Activated T-cell treated with anti-CD3 and anti-CD28 coated beads for 24 hours (primary cell): ENCODE data around the gene YWHAG.
"Not testable (repeated sequence)": the region's sequence is repeated elsewhere in the genome, so short reads cannot be mapped to it uniquely, and the experiment has no call there.

Source experiments
- DNase-seq: peaks from one replicate; pipeline ENCODE4 v3.0.0-alpha.2; 2020; ENCODE audit warnings: low read depth

The YWHAG gene

GRCh38 chr7:76318488-76319353 lies 40.1 kb downstream of the YWHAG start:
- DNase-seq, result peak; percentile 50

- peak; percentile 91 for DNase-seq
These were observed 40.9 kb downstream of the YWHAG start for GRCh38 chr7:76317782-76318487.

- no peak for DNase-seq
These were observed 41.6 kb downstream of the YWHAG start for GRCh38 chr7:76316984-76317781.

GRCh38 chr7:76315364-76315763 lies 43.4 kb downstream of the YWHAG start:
- no peak for DNase-seq

GRCh38 chr7:76314740-76315139 lies 44.1 kb downstream of the YWHAG start:
- DNase-seq, result not testable (repeated sequence)

- peak; percentile 93 for DNase-seq
These were observed 44.6 kb downstream of the YWHAG start for GRCh38 chr7:76314042-76314721.

GRCh38 chr7:76311838-76312237 lies 47.0 kb downstream of the YWHAG start:
- DNase-seq, result not testable (repeated sequence)

- DNase-seq, result no peak
These were observed 48.5 kb downstream of the YWHAG start for GRCh38 chr7:76310102-76310957.

GRCh38 chr7:76309341-76310101 lies 49.3 kb downstream of the YWHAG start:
- not testable (repeated sequence) for DNase-seq

- not testable (repeated sequence) for DNase-seq
These were observed 49.9 kb downstream of the YWHAG start for GRCh38 chr7:76308874-76309273.

GRCh38 chr7:76304888-76305375 lies 53.9 kb downstream of the YWHAG start:
- no peak for DNase-seq

- DNase-seq, result peak; percentile 66
These were observed 55.3 kb downstream of the YWHAG start for GRCh38 chr7:76303202-76304147.

GRCh38 chr7:76302347-76303201 lies 56.2 kb downstream of the YWHAG start, which contains the start of gene HSPB1:
TSS of gene HSPB1 (plus strand) at chr7:76302673. CDS start at chr7:76302713, 40 bp downstream.
- peak; percentile 38 for DNase-seq

- DNase-seq, result no peak
These were observed 57.8 kb downstream of the YWHAG start for GRCh38 chr7:76301000-76301399.

GRCh38 chr7:76300166-76300731 lies 58.5 kb downstream of the YWHAG start:
- no peak for DNase-seq

- no peak for DNase-seq
These were observed 61.7 kb downstream of the YWHAG start for GRCh38 chr7:76296743-76297740.
